IPS-15b (cell line): ENCODE measurements around the gene CHTF18.

Experiments used
- H3K27me3 ChIP-seq: one replicate; pipeline ENCODE4 v1.6.1; 2013; ENCODE audit warnings: low read length; ENCODE audit not compliant: control insufficient read depth, insufficient read depth
- H3K36me3 ChIP-seq: one replicate; pipeline ENCODE4 v1.6.1; 2013; ENCODE audit warnings: low read length; ENCODE audit not compliant: control insufficient read depth, insufficient read depth
- H3K4me1 ChIP-seq: one replicate; pipeline ENCODE4 v1.6.1; 2013; ENCODE audit warnings: mild to moderate bottlenecking, low read length; ENCODE audit not compliant: control insufficient read depth, insufficient read depth
- H3K4me3 ChIP-seq: one replicate; pipeline ENCODE4 v1.5.1; 2013; ENCODE audit warnings: low read depth, low read length
- H3K9ac ChIP-seq: one replicate; pipeline ENCODE4 v1.6.1; 2013; ENCODE audit warnings: low read depth, mild to moderate bottlenecking, low read length
- H3K9me3 ChIP-seq: one replicate; pipeline ENCODE4 v1.6.1; 2013; ENCODE audit warnings: mild to moderate bottlenecking, low read length; ENCODE audit not compliant: control insufficient read depth, insufficient read depth

CHTF18 gene

GRCh38 chr16:781346-782010, 6.9 kb upstream of the CHTF18 start:
- H3K27me3 ChIP-seq = peaks cover 2% of the 10 kb centered on the region
- H3K9ac ChIP-seq = no peak overlapping the region
- no peaks in the 10 kb centered on the region for H3K9me3 ChIP-seq
- H3K36me3 ChIP-seq = peaks cover 8% of the 10 kb centered on the region
- no peaks in the 10 kb centered on the region for H3K4me1 ChIP-seq
- H3K4me3 ChIP-seq = no peak overlapping the region

GRCh38 chr16:782258-782657, 6.2 kb upstream of the CHTF18 start:
- H3K4me1 ChIP-seq = no peaks in the 10 kb centered on the region
- peaks cover 2% of the 10 kb centered on the region for H3K27me3 ChIP-seq
- no peak overlapping the region for H3K4me3 ChIP-seq
- no peak overlapping the region for H3K9ac ChIP-seq
- peaks cover 11% of the 10 kb centered on the region for H3K36me3 ChIP-seq
- H3K9me3 ChIP-seq = no peaks in the 10 kb centered on the region

- H3K9me3 ChIP-seq = no peaks in the 10 kb centered on the region
- H3K27me3 ChIP-seq = peaks cover 2% of the 10 kb centered on the region
- H3K36me3 ChIP-seq = peaks cover 11% of the 10 kb centered on the region
- H3K4me1 ChIP-seq = no peaks in the 10 kb centered on the region
- no peak overlapping the region for H3K9ac ChIP-seq
- H3K4me3 ChIP-seq = no peak overlapping the region
Observed at GRCh38 chr16:782766-783403, 5.5 kb upstream of the CHTF18 start.

- Histone ChIP-seq H3K27me3 (peaks cover 2% of the 10 kb centered on the region), H3K4me3 (no peak overlapping the region), H3K9ac (no peak overlapping the region), H3K4me1 (no peaks in the 10 kb centered on the region), H3K9me3 (no peaks in the 10 kb centered on the region), H3K36me3 (peaks cover 11% of the 10 kb centered on the region)
Observed at GRCh38 chr16:783404-784161, 4.8 kb upstream of the CHTF18 start.

- no peak overlapping the region for H3K9ac ChIP-seq
- no peaks in the 10 kb centered on the region for H3K4me1 ChIP-seq
- no peaks in the 10 kb centered on the region for H3K27me3 ChIP-seq
Observed at GRCh38 chr16:784431-784830, 4.0 kb upstream of the CHTF18 start.

GRCh38 chr16:785563-786535, 2.6 kb upstream of the CHTF18 start:
- Histone ChIP-seq H3K4me3 (no peak overlapping the region), H3K27me3 (no peaks in the 10 kb centered on the region), H3K9me3 (no peaks in the 10 kb centered on the region), H3K4me1 (no peaks in the 10 kb centered on the region), H3K9ac (peak overlapping the region; percentile 54), H3K36me3 (peaks cover 24% of the 10 kb centered on the region)

More at GRCh38 chr16:784431-784830, 4.0 kb upstream of the CHTF18 start:
- Histone ChIP-seq H3K36me3 (peaks cover 13% of the 10 kb centered on the region), H3K9me3 (no peaks in the 10 kb centered on the region), H3K4me3 (no peak overlapping the region)

GRCh38 chr16:787321-787966, 976 bp upstream of the CHTF18 start:
- peaks cover 39% of the 10 kb centered on the region for H3K36me3 ChIP-seq
- peak overlapping the region; percentile 76 for H3K9ac ChIP-seq
- no peaks in the 10 kb centered on the region for H3K27me3 ChIP-seq
- no peaks in the 10 kb centered on the region for H3K9me3 ChIP-seq
- no peaks in the 10 kb centered on the region for H3K4me1 ChIP-seq
- peak overlapping the region; percentile 85 for H3K4me3 ChIP-seq

- H3K36me3 ChIP-seq = peaks cover 45% of the 10 kb centered on the region
Observed at GRCh38 chr16:787978-788398, 432 bp upstream of the CHTF18 start, which contains the start of gene RPUSD1. Gene RPUSD1, minus strand, starts transcription at chr16:788381. Its CDS starts 644 bp downstream, at chr16:787737.

GRCh38 chr16:789191-789850, 901 bp downstream of the CHTF18 start:
- Histone ChIP-seq H3K36me3 (peaks cover 57% of the 10 kb centered on the region), H3K4me3 (peak overlapping the region; percentile 81), H3K9ac (peak overlapping the region; percentile 73)

More at GRCh38 chr16:787978-788398, 432 bp upstream of the CHTF18 start, which contains the start of gene RPUSD1:
- Histone ChIP-seq H3K4me3 (peak within 1 kb of the TSS; percentile 85), H3K9me3 (no peaks in the 10 kb centered on the region), H3K4me1 (no peaks in the 10 kb centered on the region), H3K9ac (peak within 1 kb of the TSS; percentile 76), H3K27me3 (no peaks in the 10 kb centered on the region)

GRCh38 chr16:790086-790485, 1.7 kb downstream of the CHTF18 start:
- Histone ChIP-seq H3K4me1 (no peaks in the 10 kb centered on the region), H3K9ac (no peak overlapping the region), H3K4me3 (no peak overlapping the region), H3K36me3 (peaks cover 62% of the 10 kb centered on the region), H3K27me3 (no peaks in the 10 kb centered on the region), H3K9me3 (no peaks in the 10 kb centered on the region)

More at GRCh38 chr16:789191-789850, 901 bp downstream of the CHTF18 start:
- no peaks in the 10 kb centered on the region for H3K9me3 ChIP-seq
- H3K4me1 ChIP-seq = no peaks in the 10 kb centered on the region
- no peaks in the 10 kb centered on the region for H3K27me3 ChIP-seq
